SHP77 (cell line): ENCODE measurements around the gene PTPRE.

ENCODE experiments used
- DNase-seq, 2 experiments: peaks; one replicate each; lab custom pipeline; 2025; lab: John Stamatoyannopoulos, UW

The PTPRE gene

GRCh38 chr10:127906548-127907377 is at the start of gene PTPRE:
TSS of gene PTPRE (plus strand) at chr10:127907103. CDS start at chr10:128040882, 133,779 bp downstream.
- DNase-seq, result no peak

GRCh38 chr10:127860592-127860991 is 46.3 kb upstream of the PTPRE start:
- DNase-seq, result no peak

GRCh38 chr10:127863231-127863825 is 43.6 kb upstream of the PTPRE start:
- DNase-seq, result no peak

GRCh38 chr10:127866276-127867013 is 40.5 kb upstream of the PTPRE start:
- DNase-seq, result no peak

DNA sequence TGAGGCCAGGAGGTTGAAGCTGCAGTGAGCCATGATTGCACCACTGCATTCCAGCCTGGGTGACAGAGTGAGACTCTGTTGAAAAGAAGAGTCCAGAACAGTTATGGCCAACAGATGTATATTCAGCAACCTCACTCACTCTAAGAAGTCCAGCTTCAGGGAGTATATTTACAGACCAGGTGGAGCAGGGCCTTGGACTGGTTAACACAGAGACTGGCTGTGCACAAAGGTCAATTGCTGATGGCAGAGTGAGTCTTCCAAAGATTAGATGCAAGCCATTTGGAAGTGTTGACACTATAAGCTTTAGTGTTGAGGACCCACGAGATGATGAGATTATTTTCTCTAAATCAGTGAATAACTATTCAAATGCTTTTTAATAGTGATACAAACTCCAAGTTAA is 39.1 kb upstream of the PTPRE start:
- DNase-seq, result no peak

- no peak for DNase-seq
Observed at GRCh38 chr10:127869329-127869728, 37.6 kb upstream of the PTPRE start.

GRCh38 chr10:127871631-127872010 is 35.3 kb upstream of the PTPRE start:
- no peak for DNase-seq

DNA sequence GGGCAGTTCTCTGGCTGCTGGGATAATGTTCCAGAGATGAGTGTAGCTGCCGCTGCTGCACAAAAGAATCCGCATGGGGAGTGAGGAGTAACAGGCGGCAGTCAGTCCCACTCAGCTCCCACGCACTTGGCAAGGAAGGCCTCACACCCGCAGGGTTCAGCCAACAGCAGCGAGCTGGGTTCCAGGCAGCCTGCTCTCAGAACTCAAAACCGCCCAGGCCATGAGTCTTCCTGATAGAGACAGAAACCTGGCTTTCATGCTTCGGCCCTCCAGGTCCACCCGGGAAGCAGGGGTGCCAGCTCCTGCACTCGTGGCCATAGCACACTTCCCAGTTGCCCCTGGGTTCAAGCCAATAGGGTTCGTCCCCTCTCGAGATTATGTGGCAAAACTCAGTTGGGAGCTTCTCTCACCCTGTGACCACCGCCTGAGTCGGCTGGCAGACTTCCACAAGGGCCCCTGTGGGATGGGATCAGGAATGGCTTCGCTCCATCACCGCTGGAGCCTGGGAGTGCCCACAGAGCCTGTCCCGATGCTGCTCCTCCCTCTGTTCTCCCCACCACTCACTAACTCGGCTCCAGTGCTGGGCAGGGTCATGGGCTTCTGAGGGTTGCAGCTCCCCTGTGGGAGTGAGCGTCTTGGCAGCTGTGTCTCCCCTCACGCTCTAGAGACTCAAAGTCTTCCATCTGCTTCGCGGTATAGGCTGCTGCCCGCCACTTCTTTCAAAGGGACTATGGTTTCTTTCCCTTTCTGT is 34.7 kb upstream of the PTPRE start:
- DNase-seq, result no peak

DNA sequence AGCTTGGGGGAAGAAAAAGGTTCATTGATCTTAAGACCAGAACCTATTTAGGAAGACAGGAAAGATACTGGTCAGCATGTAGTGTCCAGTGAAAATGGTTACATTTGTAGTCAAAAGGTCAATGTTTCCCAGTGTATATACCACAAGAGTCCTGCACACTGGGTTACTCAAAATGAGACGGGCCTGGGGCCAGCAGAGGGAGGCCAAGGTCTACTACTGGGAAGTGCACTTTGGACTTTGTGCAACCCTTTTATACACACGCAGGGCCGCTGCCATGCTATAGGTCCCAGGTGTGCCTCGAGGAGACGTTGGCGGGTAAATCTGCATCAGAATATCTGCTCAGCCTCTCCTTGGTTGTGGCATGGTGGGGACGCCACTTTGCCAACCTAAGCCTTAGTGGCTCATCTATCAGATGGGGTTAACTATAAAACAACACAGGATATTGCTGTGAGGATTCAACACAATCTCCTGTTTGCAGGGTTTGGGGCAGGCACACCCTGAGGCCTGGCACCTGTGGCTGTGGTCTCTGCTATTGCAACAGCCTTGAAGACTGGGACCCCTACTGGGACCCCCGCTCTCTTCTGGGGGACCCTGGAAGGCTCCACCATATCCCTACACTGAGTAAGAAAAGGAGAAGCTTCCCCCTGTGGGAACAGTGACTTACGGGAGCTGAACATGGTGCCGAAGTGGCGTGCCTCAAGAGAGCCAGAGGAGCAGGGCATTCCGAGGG is 33.9 kb upstream of the PTPRE start:
- DNase-seq, result no peak

DNA sequence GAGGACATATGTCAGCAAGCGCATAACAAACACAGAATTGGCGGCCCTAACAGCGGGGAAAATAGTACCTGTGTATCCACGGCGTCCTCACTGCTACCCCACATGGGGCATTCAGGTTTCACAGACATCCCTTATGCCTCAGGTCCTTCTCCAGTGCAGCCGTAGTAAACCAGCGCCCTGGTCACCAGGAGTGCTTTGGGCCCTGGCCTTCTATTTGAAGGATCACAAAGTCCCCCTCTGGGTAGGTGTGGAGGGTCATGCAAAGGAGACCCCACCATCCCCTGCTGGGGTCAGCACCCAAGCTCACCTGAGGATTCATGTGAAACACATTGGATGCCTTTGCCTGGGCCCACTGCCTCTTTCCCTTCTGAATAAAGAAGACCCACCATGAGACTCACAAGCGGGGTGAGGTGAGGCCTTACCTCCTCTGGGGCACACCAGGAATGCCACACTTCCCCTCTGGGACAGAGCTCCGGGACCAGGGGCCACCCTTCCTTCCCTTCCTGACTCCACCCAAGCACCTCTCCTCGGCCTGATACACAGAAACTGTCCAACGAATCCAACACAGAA is 32.9 kb upstream of the PTPRE start:
- no peak for DNase-seq

DNA sequence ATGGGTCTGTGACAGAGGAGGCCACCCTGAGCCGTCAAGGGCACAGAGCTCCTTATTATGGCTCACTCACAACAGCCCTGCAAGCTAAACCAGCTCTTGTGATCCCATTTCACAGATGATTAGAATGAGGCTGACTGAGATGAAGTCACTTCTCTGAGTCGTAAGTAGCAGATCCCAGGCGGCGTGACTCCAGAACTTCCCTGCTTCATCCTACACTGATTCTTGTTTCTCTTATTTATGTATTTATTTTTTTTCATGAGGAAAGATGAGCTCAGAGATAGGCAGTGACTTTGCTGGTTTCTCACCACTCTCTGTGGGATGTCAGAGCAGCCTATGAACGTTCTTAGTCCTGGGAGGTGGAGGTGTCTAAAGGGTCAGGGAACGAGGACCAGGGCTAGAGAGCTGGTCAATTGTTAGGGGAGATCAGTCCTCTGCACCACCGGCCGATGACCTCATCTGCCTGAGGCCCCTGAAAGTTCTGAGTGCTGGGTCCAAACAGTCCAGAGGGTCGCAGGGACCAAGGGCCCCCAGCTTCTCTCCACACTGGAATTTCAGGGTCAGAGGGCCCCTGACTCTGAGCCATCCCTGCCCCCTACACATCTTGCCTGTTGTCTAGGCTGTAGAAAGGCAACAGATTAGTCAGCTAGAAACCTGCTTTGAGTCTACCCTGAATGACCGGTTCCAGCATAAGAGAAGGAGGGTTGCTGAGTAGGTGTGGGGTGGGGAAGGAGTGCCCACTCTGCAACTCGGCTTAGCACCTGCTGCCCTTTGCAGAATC is 32.0 kb upstream of the PTPRE start:
- DNase-seq, result no peak

DNA sequence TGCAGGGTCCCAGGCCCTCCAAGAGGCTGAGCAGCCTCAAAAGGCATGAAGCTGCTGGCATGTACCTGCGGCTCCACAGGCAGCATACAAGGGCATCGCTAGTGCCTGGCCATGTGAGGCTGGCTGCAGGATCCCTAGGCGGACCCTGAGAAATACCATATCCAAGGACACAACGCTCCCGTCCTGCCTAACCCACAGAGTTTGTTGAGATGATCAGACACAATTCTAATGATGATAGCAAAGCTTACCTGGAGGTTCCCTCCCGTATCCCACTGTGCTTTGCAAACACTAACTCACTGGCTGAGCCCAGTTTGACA is 31.5 kb upstream of the PTPRE start:
- DNase-seq, result no peak

GRCh38 chr10:127875916-127876315 is 31.0 kb upstream of the PTPRE start:
- no peak for DNase-seq

- no peak for DNase-seq
Observed at GRCh38 chr10:127877116-127877515, 29.8 kb upstream of the PTPRE start.

- DNase-seq, result no peak
Observed at GRCh38 chr10:127877699-127878098, 29.2 kb upstream of the PTPRE start.

GRCh38 chr10:127878475-127879055 is 28.3 kb upstream of the PTPRE start:
- DNase-seq, result no peak

DNA sequence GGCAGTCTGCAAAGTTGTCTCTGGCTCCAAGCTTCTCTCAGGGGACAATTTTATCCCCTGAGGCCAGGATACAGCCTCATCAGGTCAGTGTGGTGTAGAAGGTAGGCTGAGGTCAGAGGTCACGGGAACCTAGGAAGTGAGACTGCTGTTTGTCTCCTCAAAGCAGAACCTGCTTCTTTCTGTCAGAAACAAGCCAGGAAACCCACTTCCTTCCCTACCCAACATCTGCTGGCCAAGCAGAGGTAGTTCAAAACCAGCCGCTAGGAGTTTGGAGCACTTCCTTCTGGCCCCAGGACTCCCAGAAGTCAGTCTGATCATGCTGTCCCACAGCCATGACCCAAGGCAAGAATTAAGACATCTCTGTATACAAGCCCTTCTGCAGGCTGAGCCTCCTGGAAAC is 26.3 kb upstream of the PTPRE start:
- DNase-seq, result no peak

- DNase-seq, result no peak
Observed at GRCh38 chr10:127881262-127881661, 25.6 kb upstream of the PTPRE start.

- no peak for DNase-seq
Observed at GRCh38 chr10:127882391-127882790, 24.5 kb upstream of the PTPRE start.

DNA sequence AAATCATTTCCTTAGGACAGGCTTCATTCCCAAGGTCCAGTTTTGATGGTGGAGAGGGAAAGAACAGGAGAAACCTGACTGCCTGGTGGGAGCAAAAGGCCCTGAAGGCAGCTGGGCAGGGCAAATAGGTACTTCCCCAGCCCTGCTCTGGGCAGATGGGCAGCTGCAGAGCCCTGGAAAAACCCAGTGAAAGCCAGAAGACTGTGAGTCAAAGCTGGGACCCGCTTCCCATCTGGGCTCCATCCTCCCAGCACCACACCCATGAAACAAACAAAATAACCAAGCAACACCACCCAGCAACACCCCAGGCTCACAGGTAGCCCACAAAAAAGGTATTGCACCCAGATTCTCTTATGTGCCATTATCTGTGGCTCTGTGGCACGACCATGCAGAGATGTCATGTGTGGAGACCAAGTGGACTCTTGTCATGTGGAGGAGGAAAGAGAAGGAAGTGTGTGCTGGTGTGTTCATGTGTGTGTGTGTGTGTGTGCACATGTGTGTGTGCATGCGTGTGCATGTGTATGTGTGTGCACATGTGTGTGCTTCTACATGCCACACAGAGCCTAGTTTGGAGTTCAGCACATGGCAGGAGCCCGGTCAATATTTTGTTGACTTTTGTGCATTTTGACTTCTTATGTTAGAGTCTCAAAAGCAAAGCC is 24.0 kb upstream of the PTPRE start:
- DNase-seq, result no peak
